Upper lobe of left lung (tissue), 4 donors: Measurements from ENCODE around the gene SLC39A13.

Source experiments
- CTCF ChIP-seq, 6 experiments: fragments of 450-650 bp in 4 of 6; fragments of 200-600 bp in 2 of 6; sonication (generic) in 2 of 6; IDR thresholded peaks; one replicate each; pipeline ENCODE4 v1.5.1; 2016 to 2019; ENCODE audit warnings: antibody characterized with exemption in 6 of 6
- EP300 ChIP-seq, 4 donors: sonication (generic); formaldehyde crosslinking; IDR thresholded peaks; one replicate each; pipeline ENCODE4 v1.5.1; 2017; ENCODE audit warnings: antibody characterized with exemption in 4 of 4, control low read depth in 2 of 4

DNA sequence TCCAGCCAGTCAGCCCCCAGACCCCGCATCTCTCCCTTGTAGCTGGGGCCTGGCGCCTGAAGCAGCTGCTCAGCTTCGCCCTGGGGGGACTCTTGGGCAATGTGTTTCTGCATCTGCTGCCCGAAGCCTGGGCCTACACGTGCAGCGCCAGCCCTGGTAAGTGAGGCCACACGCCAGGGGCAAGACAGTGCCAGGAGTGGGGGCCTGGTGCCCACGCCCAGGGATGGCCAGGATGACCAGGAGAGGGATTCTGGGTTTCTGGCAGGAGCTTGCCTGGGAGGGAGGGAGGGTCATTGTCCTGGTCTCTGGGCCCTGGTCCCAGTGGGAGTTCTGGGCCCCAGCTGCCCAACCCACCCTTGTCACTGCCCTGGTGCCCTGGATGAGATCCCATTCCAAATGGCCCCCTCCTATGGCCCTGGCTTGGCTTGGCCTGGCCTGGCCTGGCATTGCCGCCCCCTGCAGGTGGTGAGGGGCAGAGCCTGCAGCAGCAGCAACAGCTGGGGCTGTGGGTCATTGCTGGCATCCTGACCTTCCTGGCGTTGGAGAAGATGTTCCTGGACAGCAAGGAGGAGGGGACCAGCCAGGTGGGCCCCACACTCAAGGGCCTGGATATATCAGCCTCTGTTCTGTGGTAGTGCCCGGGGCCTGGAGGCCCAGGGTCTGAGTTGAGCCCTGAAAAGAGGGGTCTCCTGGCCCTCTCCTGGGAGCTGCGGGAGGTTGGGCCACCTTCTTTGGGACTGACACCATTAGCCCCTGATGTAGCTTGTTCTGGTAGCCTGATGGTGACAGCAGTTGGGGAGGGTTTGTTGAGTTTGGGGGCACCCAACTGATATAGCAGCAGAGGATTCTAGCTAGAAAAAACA, 3.7 kb downstream of the SLC39A13 start:
- peak; percentile 59 to 80 (median 78) for TF ChIP-seq CTCF (IDR thresholded peaks at IDR 0.05)
- no peak for TF ChIP-seq EP300 (IDR thresholded peaks at IDR 0.05)
